HG03095 (cell line): ENCODE results near the gene PHF13.
"Not testable (repeated sequence)": the region's sequence is repeated elsewhere in the genome, so short reads cannot be mapped to it uniquely, and the experiment has no call there.

ENCODE experiments used
- ATAC-seq: cut with Tn5 transposase; IDR thresholded peaks from one replicate; pipeline ENCODE4 v1.9.1; 2021; ENCODE audit warnings: moderate library complexity; ENCODE audit not compliant: unreplicated experiment

The PHF13 gene

GRCh38 chr1:6586404-6586816 lies 27.1 kb upstream of the PHF13 start:
- no peak for ATAC-seq

GRCh38 chr1:6587261-6588005 lies 26.1 kb upstream of the PHF13 start:
- no peak for ATAC-seq

- no peak for ATAC-seq
These were observed 25.2 kb upstream of the PHF13 start for GRCh38 chr1:6588128-6588892.

- ATAC-seq, result no peak
These were observed 24.5 kb upstream of the PHF13 start for GRCh38 chr1:6588893-6589520.

GRCh38 chr1:6590046-6590445 lies 23.5 kb upstream of the PHF13 start:
- ATAC-seq, result no peak

- no peak for ATAC-seq
These were observed 22.3 kb upstream of the PHF13 start for GRCh38 chr1:6591222-6591621.

- no peak for ATAC-seq
These were observed 21.9 kb upstream of the PHF13 start for GRCh38 chr1:6591644-6592043.

GRCh38 chr1:6592441-6592840 lies 21.1 kb upstream of the PHF13 start:
- no peak for ATAC-seq

- ATAC-seq, result no peak
These were observed 20.5 kb upstream of the PHF13 start for GRCh38 chr1:6592865-6593593.

GRCh38 chr1:6593810-6594209 lies 19.7 kb upstream of the PHF13 start:
- no peak for ATAC-seq

- no peak for ATAC-seq
These were observed 18.4 kb upstream of the PHF13 start for GRCh38 chr1:6594977-6595740.

GRCh38 chr1:6596351-6596750 lies 17.2 kb upstream of the PHF13 start:
- ATAC-seq, result no peak

- ATAC-seq, result no peak
These were observed 16.4 kb upstream of the PHF13 start for GRCh38 chr1:6596886-6597776.

GRCh38 chr1:6597777-6598131 lies 15.8 kb upstream of the PHF13 start:
- no peak for ATAC-seq

GRCh38 chr1:6599141-6599975 lies 14.2 kb upstream of the PHF13 start:
- ATAC-seq, result no peak

GRCh38 chr1:6599991-6600390 lies 13.5 kb upstream of the PHF13 start:
- not testable (repeated sequence) for ATAC-seq

GRCh38 chr1:6600410-6601048 lies 13.0 kb upstream of the PHF13 start:
- peak; percentile 1 for ATAC-seq
